Endothelial cell of umbilical vein (primary cell): ENCODE results near the gene INTS6L. TPM values are rescaled to one million over a fixed set of nuclear protein-coding genes. Genes with fewer than 3 reads are reported as not detected.

Experiments used
- BruUV-seq: library from RNA; stranded (reverse); fragments of 400-500 nt; replicated peaks from 2 replicates; lab custom pipeline; 2021; lab: Mats Ljungman, UMichigan
- CTCF ChIA-PET: fragments of 300-600, 350-600 bp; sonication (Branson Sonifier 250); formaldehyde crosslinking; loops from one replicate; lab custom pipeline; 2021; ENCODE audit warnings: antibody characterized with exemption, inconsistent platforms; lab: Charles Lee
- POLR2A ChIA-PET: fragments of 300-600, 350-600 bp; sonication (Branson Sonifier 250); formaldehyde crosslinking; loops from one replicate; lab custom pipeline; 2021; ENCODE audit warnings: antibody characterized with exemption, inconsistent platforms; lab: Charles Lee
- DNase-seq: peaks from one replicate; pipeline ENCODE4 v3.0.0-alpha.2; 2011; ENCODE audit warnings: low read depth, low spot score
- FAIRE-seq: peaks from 2 replicates; lab custom pipeline; 2011; peaks lifted over from hg19 to GRCh38; lab: Jason Lieb, UNC
- H2AFZ ChIP-seq: 2 replicates; pipeline ENCODE4 v1.6.0; 2012; ENCODE audit warnings: low read depth, low read length, control low read depth, inconsistent platforms
- H3K27ac ChIP-seq: 2 replicates; pipeline ENCODE4 v1.5.1; 2011; ENCODE audit warnings: low read depth, mild to moderate bottlenecking, control low read depth, low read length, moderate library complexity; ENCODE audit not compliant: insufficient read depth
- H3K27me3 ChIP-seq, 2 experiments: 2 replicates each; pipeline versions ENCODE4 v1.6.0 to v1.6.1; 2011; ENCODE audit warnings: low read length in 2 of 2, mixed read lengths in 1 of 2; ENCODE audit not compliant: control insufficient read depth in 2 of 2, insufficient read depth in 2 of 2
- H3K36me3 ChIP-seq, 2 experiments: 2 replicates in 1 of 2; 3 replicates in 1 of 2; pipeline ENCODE4 v1.5.1; 2011; ENCODE audit warnings: low read length in 2 of 2, mild to moderate bottlenecking in 1 of 2, moderate library complexity in 1 of 2; ENCODE audit not compliant: control insufficient read depth in 2 of 2, insufficient read depth in 2 of 2; ENCODE audit errors: extremely low read depth in 1 of 2
- H3K4me1 ChIP-seq: 3 replicates; pipeline ENCODE4 v1.5.1; 2011; ENCODE audit warnings: mild to moderate bottlenecking, low read length; ENCODE audit not compliant: control insufficient read depth, insufficient read depth; ENCODE audit errors: extremely low read depth
- H3K4me2 ChIP-seq: 2 replicates; pipeline ENCODE4 v1.6.1; 2011; ENCODE audit warnings: low read length, control low read depth, mixed read lengths; ENCODE audit not compliant: insufficient read depth
- H3K4me3 ChIP-seq, 3 experiments: fragments of 200-600 bp in 1 of 3; sonication (generic), shearing (Covaris generic) in 1 of 3; replicated peaks in 1 of 3; 2 replicates each; pipeline ENCODE4 v1.5.1; 2011 to 2016; ENCODE audit warnings: control low read depth in 3 of 3, low read length in 3 of 3, mild to moderate bottlenecking in 2 of 3, inconsistent platforms in 1 of 3, low read depth in 1 of 3, moderate library complexity in 1 of 3; ENCODE audit not compliant: insufficient read depth in 1 of 3
- H3K79me2 ChIP-seq: 2 replicates; pipeline ENCODE4 v1.6.0; 2012; ENCODE audit warnings: low read length, inconsistent platforms; ENCODE audit not compliant: control insufficient read depth, insufficient read depth
- H3K9ac ChIP-seq: replicated peaks from 2 replicates; pipeline ENCODE3; 2011; ENCODE audit warnings: low read length, control low read depth; ENCODE audit not compliant: insufficient read depth; ENCODE audit errors: extremely low read depth
- H3K9me1 ChIP-seq: replicated peaks from 3 replicates; pipeline ENCODE4 v1.6.0; 2011; ENCODE audit warnings: mild to moderate bottlenecking, low read length; ENCODE audit not compliant: control insufficient read depth, insufficient read depth; ENCODE audit errors: extremely low read depth
- H3K9me3 ChIP-seq: replicated peaks from 2 replicates; pipeline ENCODE4 v1.5.1; 2012; ENCODE audit warnings: low read length, inconsistent platforms; ENCODE audit not compliant: control insufficient read depth, insufficient read depth
- H4K20me1 ChIP-seq: replicated peaks from 2 replicates; pipeline ENCODE3; 2011; ENCODE audit warnings: mild to moderate bottlenecking, low read length; ENCODE audit not compliant: control insufficient read depth, insufficient read depth; ENCODE audit errors: extremely low read depth
- EZH2 ChIP-seq: IDR thresholded peaks from 2 replicates; pipeline ENCODE4 v1.6.1; 2012; ENCODE audit warnings: borderline replicate concordance, low read depth, mild to moderate bottlenecking, moderate library complexity, low read length, inconsistent platforms; ENCODE audit not compliant: severe bottlenecking
- FOS ChIP-seq: IDR thresholded peaks from 2 replicates; pipeline ENCODE4 v1.6.1; 2011; ENCODE audit warnings: mild to moderate bottlenecking, low read length, moderate library complexity, borderline replicate concordance; ENCODE audit not compliant: insufficient read depth
- GATA2 ChIP-seq: IDR thresholded peaks from 2 replicates; pipeline ENCODE4 v1.7.0; 2011; ENCODE audit warnings: low read depth, mild to moderate bottlenecking, moderate library complexity, mixed read lengths, low read length; ENCODE audit not compliant: insufficient read length, insufficient read depth
- JUN ChIP-seq: IDR thresholded peaks from 2 replicates; pipeline ENCODE4 v1.6.1; 2011; ENCODE audit warnings: borderline replicate concordance, low read depth; ENCODE audit not compliant: insufficient read length, insufficient read depth
- MYC ChIP-seq: IDR thresholded peaks from one replicate; pipeline ENCODE4 v1.6.1; 2011; ENCODE audit warnings: mild to moderate bottlenecking, low read depth, low read length
- POLR2A ChIP-seq: IDR thresholded peaks from 2 replicates; pipeline ENCODE4 v1.6.1; 2012; ENCODE audit warnings: low read depth, mild to moderate bottlenecking, control low read depth, low read length
- POLR2AphosphoS5 ChIP-seq: IDR thresholded peaks from 2 replicates; pipeline ENCODE4 v1.6.1; 2012; ENCODE audit warnings: low read depth, mild to moderate bottlenecking, control low read depth, low read length, moderate library complexity; ENCODE audit not compliant: insufficient read depth
- dilution Hi-C: fragments of 300-500 bp; cut with MboI; formaldehyde crosslinking; loops from one replicate; pipeline ENCODE4 v1.15.0; 2019; ENCODE audit warnings: low sequenced_read_pairs; ENCODE audit not compliant: extremely low pct_ligation_motif_present
- intact Hi-C: fragments of 100-400 bp; cut with micrococcal nuclease; formaldehyde crosslinking; loops from one replicate; pipeline ENCODE4 v1.10.0; 2022
- polyA plus RNA-seq, 4 experiments: library from polyadenylated mRNA; depleted of rRNA in 3 of 4; stranded (reverse) in 3 of 4; unstranded in 1 of 4; fragments of >200 nt; gene quantifications; 2 replicates each; pipeline versions ENCODE4 v1.2.1 to v1.2.3, GENCODE V29; 2011 to 2012; ENCODE audit warnings: missing spikeins in 1 of 4
- total RNA-seq: library from RNA; stranded (reverse); gene quantifications from 2 replicates; pipeline ENCODE4 v1.2.3, GENCODE V29; 2021
- TF ChIP-seq, protein P1 (sequence below), 2 donors: IDR thresholded peaks; 1 replicate in 1 of 2; 2 replicates in 1 of 2; pipeline ENCODE4 v1.5.1; 2011; ENCODE audit warnings: low read length in 2 of 2, mild to moderate bottlenecking in 2 of 2, moderate library complexity in 2 of 2, control low read depth in 1 of 2, inconsistent platforms in 1 of 2, low read depth in 1 of 2; ENCODE audit not compliant: insufficient read depth in 1 of 2; ENCODE audit errors: extremely low read depth in 1 of 2
- TF ChIP-seq, protein P2 (sequence below): IDR thresholded peaks from 2 replicates; pipeline ENCODE4 v1.6.1; 2011; ENCODE audit not compliant: insufficient read depth, insufficient read length

The INTS6L gene
- total and polyA plus RNA-seq, 2 donors (not counting 3 experiments of a cell fraction or from before 2014, with no cell fraction given) = 5.2 to 7.5 TPM

DNA sequence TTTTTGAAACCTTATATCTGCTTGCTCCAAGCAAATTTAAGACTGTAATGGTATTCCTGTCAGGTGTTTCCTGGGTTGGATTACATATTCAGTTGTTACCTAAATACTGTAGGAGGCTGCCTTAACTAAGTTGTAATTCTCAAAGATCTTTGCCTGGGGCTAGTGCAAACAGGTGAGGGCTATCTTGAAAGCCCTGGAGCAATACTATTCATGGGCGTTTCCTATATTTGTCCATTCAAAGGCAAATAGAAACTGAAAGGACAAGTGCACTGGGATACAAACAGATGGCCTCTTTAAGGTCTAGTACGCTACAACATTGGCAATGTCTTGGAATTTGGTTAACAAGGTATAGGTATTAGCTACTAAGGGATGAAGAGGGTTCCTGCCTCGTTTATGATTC is 108.9 kb downstream of the INTS6L start:
- Histone ChIP-seq H2AFZ (no peak overlapping the region), H3K9me1 (no peaks in the 10 kb centered on the region), H3K36me3 (no peaks in the 10 kb centered on the region), H3K4me2 (no peak overlapping the region), H3K4me3 (no peak overlapping the region), H4K20me1 (no peaks in the 10 kb centered on the region), H3K27ac (no peak overlapping the region), H3K4me1 (no peaks in the 10 kb centered on the region), H3K9ac (no peak overlapping the region), H3K79me2 (no peaks in the 10 kb centered on the region), H3K27me3 (no peaks in the 10 kb centered on the region), H3K9me3 (no peaks in the 10 kb centered on the region)
- FAIRE-seq (no peak), DNase-seq (no peak)
- TF ChIP-seq, protein P1, sequence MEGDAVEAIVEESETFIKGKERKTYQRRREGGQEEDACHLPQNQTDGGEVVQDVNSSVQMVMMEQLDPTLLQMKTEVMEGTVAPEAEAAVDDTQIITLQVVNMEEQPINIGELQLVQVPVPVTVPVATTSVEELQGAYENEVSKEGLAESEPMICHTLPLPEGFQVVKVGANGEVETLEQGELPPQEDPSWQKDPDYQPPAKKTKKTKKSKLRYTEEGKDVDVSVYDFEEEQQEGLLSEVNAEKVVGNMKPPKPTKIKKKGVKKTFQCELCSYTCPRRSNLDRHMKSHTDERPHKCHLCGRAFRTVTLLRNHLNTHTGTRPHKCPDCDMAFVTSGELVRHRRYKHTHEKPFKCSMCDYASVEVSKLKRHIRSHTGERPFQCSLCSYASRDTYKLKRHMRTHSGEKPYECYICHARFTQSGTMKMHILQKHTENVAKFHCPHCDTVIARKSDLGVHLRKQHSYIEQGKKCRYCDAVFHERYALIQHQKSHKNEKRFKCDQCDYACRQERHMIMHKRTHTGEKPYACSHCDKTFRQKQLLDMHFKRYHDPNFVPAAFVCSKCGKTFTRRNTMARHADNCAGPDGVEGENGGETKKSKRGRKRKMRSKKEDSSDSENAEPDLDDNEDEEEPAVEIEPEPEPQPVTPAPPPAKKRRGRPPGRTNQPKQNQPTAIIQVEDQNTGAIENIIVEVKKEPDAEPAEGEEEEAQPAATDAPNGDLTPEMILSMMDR (IDR thresholded peaks at IDR 0.05; ENCODE audit: extremely low read depth in 1 of 2, insufficient read depth in 1 of 2, low read depth in 1 of 2, low read length in 2 of 2) = no peak
- TF ChIP-seq JUN (no peak), FOS (no peak), POLR2AphosphoS5 (no peak), MYC (no peak), EZH2 (no peak), POLR2A (no peak), GATA2 (no peak)
- TF ChIP-seq, protein P2, sequence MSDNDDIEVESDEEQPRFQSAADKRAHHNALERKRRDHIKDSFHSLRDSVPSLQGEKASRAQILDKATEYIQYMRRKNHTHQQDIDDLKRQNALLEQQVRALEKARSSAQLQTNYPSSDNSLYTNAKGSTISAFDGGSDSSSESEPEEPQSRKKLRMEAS = no peak
- ChIA-PET POLR2A (no interaction called here), CTCF (no interaction called here)
- intact Hi-C loops = loop anchor here (5.0 kb wide), 1 partner anchor 303 kb away; no protein-coding TSS in a partner anchor
- dilution Hi-C loops = no loop called here
- BruUV-seq = no TSS peak

Other genes starting within 250 kb of the INTS6L start
- gene ETDC, start 211.2 kb upstream of the INTS6L start, total RNA-seq = not detected in 2 replicates
- gene ETDC, start 211.2 kb upstream of the INTS6L start, polyA plus RNA-seq = not detected in 2 replicates
- 5.8 and 6.9 TPM in 2 replicates for gene ZNF75D, start 176.6 kb upstream of the INTS6L start, total RNA-seq
- 3.0 and 3.4 TPM in 2 replicates for gene ZNF75D, start 176.6 kb upstream of the INTS6L start, polyA plus RNA-seq
- 8.3 and 8.7 TPM in 2 replicates for gene ZNF449, start 175.9 kb upstream of the INTS6L start, total RNA-seq
- 2.7 and 3.4 TPM in 2 replicates for gene ZNF449, start 175.9 kb upstream of the INTS6L start, polyA plus RNA-seq
- 0.18 and 0.24 TPM in 2 replicates for gene SMIM10L2A, start 98.7 kb upstream of the INTS6L start, total RNA-seq
- 0.10 and 0.13 TPM in 2 replicates for gene SMIM10L2A, start 98.7 kb upstream of the INTS6L start, polyA plus RNA-seq
- gene CT45A1, start 193.0 kb downstream of the INTS6L start, total RNA-seq = not detected in 2 replicates
- gene CT45A1, start 193.0 kb downstream of the INTS6L start, polyA plus RNA-seq = not detected in 2 replicates
- gene CT45A3, start 247.5 kb downstream of the INTS6L start, total RNA-seq = not detected in 2 replicates
- not detected in 2 replicates for gene CT45A3, start 247.5 kb downstream of the INTS6L start, polyA plus RNA-seq